H9 (cell line): Measurements from ENCODE around the gene PBX1. TPM values are rescaled to one million over a fixed set of nuclear protein-coding genes. Genes with fewer than 3 reads are reported as not detected.
A peak's percentile ranks its signal among the peaks of the same experiment; 100 is the strongest.

Experiments
- DNase-seq: peaks from one replicate; pipeline ENCODE4 v3.0.0-alpha.2; 2017
- H2AFZ ChIP-seq: one replicate; pipeline ENCODE4 v1.6.1; 2013; ENCODE audit warnings: mild to moderate bottlenecking, low read length, control low read depth, moderate library complexity
- H2AK5ac ChIP-seq: 2 replicates; pipeline ENCODE4 v1.6.1; 2013; ENCODE audit warnings: low read length, control low read depth, mixed read lengths; ENCODE audit not compliant: insufficient read length
- H2BK120ac ChIP-seq: one replicate; pipeline ENCODE4 v1.6.1; 2013; ENCODE audit warnings: low read depth, mild to moderate bottlenecking, low read length, control low read depth, inconsistent platforms; ENCODE audit not compliant: poor library complexity, severe bottlenecking
- H2BK12ac ChIP-seq: 2 replicates; pipeline ENCODE4 v1.6.1; 2013; ENCODE audit warnings: low read length, control low read depth, mixed read lengths, low read depth; ENCODE audit not compliant: insufficient read length
- H2BK15ac ChIP-seq: 2 replicates; pipeline ENCODE4 v1.6.1; 2013; ENCODE audit warnings: low read depth, low read length, control low read depth
- H2BK20ac ChIP-seq: one replicate; pipeline ENCODE4 v1.6.1; 2013; ENCODE audit warnings: low read depth, mild to moderate bottlenecking, low read length, control low read depth, inconsistent platforms; ENCODE audit not compliant: poor library complexity, severe bottlenecking
- H2BK5ac ChIP-seq: 2 replicates; pipeline ENCODE4 v1.6.1; 2013; ENCODE audit warnings: low read length, control low read depth, mixed read lengths; ENCODE audit not compliant: insufficient read length
- H3K14ac ChIP-seq: 2 replicates; pipeline ENCODE4 v1.6.1; 2013; ENCODE audit warnings: low read length, control low read depth; ENCODE audit not compliant: insufficient read depth
- H3K18ac ChIP-seq: 2 replicates; pipeline ENCODE4 v1.6.1; 2013; ENCODE audit warnings: low read depth, mild to moderate bottlenecking, mixed read lengths, low read length, control low read depth; ENCODE audit not compliant: insufficient read length
- H3K23ac ChIP-seq: 2 replicates; pipeline ENCODE4 v1.6.1; 2013; ENCODE audit warnings: low read length, control low read depth, mixed read lengths, low read depth; ENCODE audit not compliant: insufficient read length
- H3K23me2 ChIP-seq: 2 replicates; pipeline ENCODE4 v1.6.1; 2013; ENCODE audit warnings: low read depth, mild to moderate bottlenecking, mixed read lengths, low read length, control low read depth; ENCODE audit not compliant: insufficient read length, poor library complexity, severe bottlenecking
- H3K27ac ChIP-seq: 2 replicates; pipeline ENCODE4 v1.5.1; 2013; ENCODE audit warnings: low read length, control low read depth, mixed read lengths, low read depth; ENCODE audit not compliant: insufficient read length
- H3K27me3 ChIP-seq: 2 replicates; pipeline ENCODE4 v1.6.1; 2013; ENCODE audit warnings: low read length, control low read depth, inconsistent platforms; ENCODE audit not compliant: insufficient read depth
- H3K4ac ChIP-seq: 2 replicates; pipeline ENCODE4 v1.6.1; 2013; ENCODE audit warnings: low read depth, mild to moderate bottlenecking, control low read depth, inconsistent platforms, low read length, moderate library complexity
- H3K4me1 ChIP-seq: 2 replicates; pipeline ENCODE4 v1.6.1; 2013; ENCODE audit warnings: low read length, control low read depth, inconsistent platforms; ENCODE audit not compliant: insufficient read depth
- H3K4me2 ChIP-seq: 2 replicates; pipeline ENCODE4 v1.6.1; 2013; ENCODE audit warnings: low read length, control low read depth, mixed read lengths; ENCODE audit not compliant: insufficient read length, insufficient read depth
- H3K56ac ChIP-seq: 2 replicates; pipeline ENCODE4 v1.6.1; 2013; ENCODE audit warnings: low read depth, mild to moderate bottlenecking, mixed read lengths, low read length, control low read depth; ENCODE audit not compliant: insufficient read length
- H3K79me1 ChIP-seq: 2 replicates; pipeline ENCODE4 v1.6.1; 2013; ENCODE audit warnings: low read depth, mild to moderate bottlenecking, moderate library complexity, low read length, control low read depth, inconsistent platforms; ENCODE audit not compliant: insufficient read depth, poor library complexity, severe bottlenecking
- H3K79me2 ChIP-seq: 2 replicates; pipeline ENCODE4 v1.6.1; 2013; ENCODE audit warnings: low read length, control low read depth, inconsistent platforms; ENCODE audit not compliant: insufficient read depth
- H3K9ac ChIP-seq: 2 replicates; pipeline ENCODE4 v1.6.1; 2013; ENCODE audit warnings: low read length, control low read depth, mixed read lengths; ENCODE audit not compliant: insufficient read length; ENCODE audit errors: extremely low read depth
- H3K9me3 ChIP-seq: one replicate; pipeline ENCODE4 v1.6.1; 2013; ENCODE audit warnings: low read depth, low read length, inconsistent platforms; ENCODE audit not compliant: control insufficient read depth
- H3T11ph ChIP-seq: one replicate; pipeline ENCODE4 v1.6.1; 2013; ENCODE audit warnings: mild to moderate bottlenecking, low read length, control low read depth, inconsistent platforms
- H4K20me1 ChIP-seq: one replicate; pipeline ENCODE4 v1.6.1; 2013; ENCODE audit not compliant: control insufficient read depth, insufficient read length, insufficient read depth
- H4K5ac ChIP-seq: 2 replicates; pipeline ENCODE4 v1.6.1; 2013; ENCODE audit warnings: low read depth, mild to moderate bottlenecking, mixed read lengths, low read length, control low read depth; ENCODE audit not compliant: insufficient read length
- H4K8ac ChIP-seq: replicated peaks from 2 replicates; pipeline ENCODE4 v1.6.1; 2013; ENCODE audit warnings: low read length, control low read depth, mixed read lengths, low read depth; ENCODE audit not compliant: insufficient read length
- H4K91ac ChIP-seq: 2 replicates; pipeline ENCODE4 v1.6.1; 2013; ENCODE audit warnings: low read depth, mild to moderate bottlenecking, moderate library complexity, mixed read lengths, low read length, control low read depth; ENCODE audit not compliant: insufficient read length
- H3K27ac Mint-ChIP-seq, 3 experiments: 2 replicates in 2 of 3; 3 replicates in 1 of 3; pipeline ENCODE4 v1.8.0; 2020 to 2021; ENCODE audit warnings: mixed read lengths in 3 of 3, mild to moderate bottlenecking in 1 of 3, moderate library complexity in 1 of 3
- H3K27me3 Mint-ChIP-seq: 2 replicates; pipeline ENCODE4 v1.8.0; 2021; ENCODE audit warnings: low read depth, mild to moderate bottlenecking, moderate library complexity, mixed read lengths
- H3K36me3 Mint-ChIP-seq, 3 experiments: 2 replicates in 2 of 3; 3 replicates in 1 of 3; pipeline ENCODE4 v1.8.0; 2020 to 2021; ENCODE audit warnings: low read depth in 3 of 3, mixed read lengths in 3 of 3; ENCODE audit not compliant: insufficient read depth in 1 of 3
- H3K4me1 Mint-ChIP-seq, 2 experiments: 2 replicates each; pipeline ENCODE4 v1.8.0; 2020; ENCODE audit warnings: mixed read lengths in 2 of 2
- H3K4me3 Mint-ChIP-seq, 2 experiments: 2 replicates in 1 of 2; 3 replicates in 1 of 2; pipeline ENCODE4 v1.8.0; 2020 to 2021; ENCODE audit warnings: mild to moderate bottlenecking in 2 of 2, mixed read lengths in 2 of 2, moderate library complexity in 1 of 2
- H3K9me3 Mint-ChIP-seq, 2 experiments: 2 replicates in 1 of 2; 3 replicates in 1 of 2; pipeline ENCODE4 v1.8.0; 2020; ENCODE audit warnings: mild to moderate bottlenecking in 2 of 2, mixed read lengths in 2 of 2, moderate library complexity in 1 of 2
- WGBS: extraction: QIAGEN DNeasy Blood & Tissue Kit; methylation state at CpG from one replicate; pipeline ENCODE4 v1.1.7; 2013; ENCODE audit warnings: missing lambda C conversion rate, low lambda C conversion rate, mixed read lengths; ENCODE audit not compliant: insufficient read length; ENCODE audit errors: extremely low coverage; 5-methylcytosine and 5-hydroxymethylcytosine counted together
- total RNA-seq: library from RNA; stranded (reverse); gene quantifications from 2 replicates; pipeline ENCODE4 v1.2.1, GENCODE V29; 2021
- TF ChIP-seq, protein P1 (sequence below): fragments of 200-600 bp; sonication (generic); conservative IDR thresholded peaks from 3 replicates; pipeline ENCODE4 v1.8.0; 2021; ENCODE audit warnings: antibody characterized with exemption, mild to moderate bottlenecking

Gene PBX1
- total RNA-seq, 1 experiment from 2014 or later, result 142 TPM

- no peak overlapping the region for H3T11ph ChIP-seq
- no peak overlapping the region for H4K91ac ChIP-seq
- H3K27me3 Mint-ChIP-seq, result no peaks in the 10 kb centered on the region
- no peak overlapping the region for H2AK5ac ChIP-seq
- H3K27me3 ChIP-seq, result no peaks in the 10 kb centered on the region
- H2BK12ac ChIP-seq, result no peak overlapping the region
- peaks cover 2% of the 10 kb centered on the region for H4K20me1 ChIP-seq
- no peaks in the 10 kb centered on the region for H3K9me3 Mint-ChIP-seq
- no peak overlapping the region for H2BK120ac ChIP-seq
- H2BK5ac ChIP-seq, result no peak overlapping the region
- H3K56ac ChIP-seq, result no peak overlapping the region
- no peaks in the 10 kb centered on the region for H3K23me2 ChIP-seq
- no peaks in the 10 kb centered on the region for H3K9me3 ChIP-seq
- peaks cover 46 to 62% of the 10 kb centered on the region in 2 experiments for H3K4me1 Mint-ChIP-seq
- no peak for DNase-seq
- TF ChIP-seq, protein P1, sequence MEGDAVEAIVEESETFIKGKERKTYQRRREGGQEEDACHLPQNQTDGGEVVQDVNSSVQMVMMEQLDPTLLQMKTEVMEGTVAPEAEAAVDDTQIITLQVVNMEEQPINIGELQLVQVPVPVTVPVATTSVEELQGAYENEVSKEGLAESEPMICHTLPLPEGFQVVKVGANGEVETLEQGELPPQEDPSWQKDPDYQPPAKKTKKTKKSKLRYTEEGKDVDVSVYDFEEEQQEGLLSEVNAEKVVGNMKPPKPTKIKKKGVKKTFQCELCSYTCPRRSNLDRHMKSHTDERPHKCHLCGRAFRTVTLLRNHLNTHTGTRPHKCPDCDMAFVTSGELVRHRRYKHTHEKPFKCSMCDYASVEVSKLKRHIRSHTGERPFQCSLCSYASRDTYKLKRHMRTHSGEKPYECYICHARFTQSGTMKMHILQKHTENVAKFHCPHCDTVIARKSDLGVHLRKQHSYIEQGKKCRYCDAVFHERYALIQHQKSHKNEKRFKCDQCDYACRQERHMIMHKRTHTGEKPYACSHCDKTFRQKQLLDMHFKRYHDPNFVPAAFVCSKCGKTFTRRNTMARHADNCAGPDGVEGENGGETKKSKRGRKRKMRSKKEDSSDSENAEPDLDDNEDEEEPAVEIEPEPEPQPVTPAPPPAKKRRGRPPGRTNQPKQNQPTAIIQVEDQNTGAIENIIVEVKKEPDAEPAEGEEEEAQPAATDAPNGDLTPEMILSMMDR, result no peak
- no peak overlapping the region for H4K8ac ChIP-seq
- no peak overlapping the region for H2AFZ ChIP-seq
- no peak overlapping the region for H3K27ac ChIP-seq
- peak overlapping the region; percentile 46 for H3K18ac ChIP-seq
- peak overlapping the region; percentile 16 to 95 (median 82) for H3K27ac Mint-ChIP-seq
- H3K4me3 Mint-ChIP-seq, result no peak overlapping the region
- H3K4me2 ChIP-seq, result no peak overlapping the region
- H3K4me1 ChIP-seq, result peaks cover 10% of the 10 kb centered on the region
- H3K79me1 ChIP-seq, result peaks cover 9% of the 10 kb centered on the region
- no peak overlapping the region for H3K9ac ChIP-seq
- H2BK20ac ChIP-seq, result no peak overlapping the region
- WGBS, result no CpG with 5 or more reads among the region's 7 CpGs
- H3K79me2 ChIP-seq, result peaks cover 16% of the 10 kb centered on the region; the same call in 1 of the 2 replicates
- no peak overlapping the region for H3K14ac ChIP-seq
- H3K36me3 Mint-ChIP-seq, result peaks cover 0 to 4% (median 3%) of the 10 kb centered on the region in 3 experiments; a peak in 4 of 7 replicates
- H2BK15ac ChIP-seq, result no peak overlapping the region
- H3K4ac ChIP-seq, result no peak overlapping the region
- no peak overlapping the region for H4K5ac ChIP-seq
- H3K23ac ChIP-seq, result peak overlapping the region; percentile 57
Observed at GRCh38 chr1:164671323-164671965, 112.5 kb downstream of the PBX1 start.
